HuH-7 (cell line): ENCODE measurements around the gene DVL3.
A peak's percentile ranks its signal among the peaks of the same experiment; 100 is the strongest.
"Not testable (repeated sequence)": the region's sequence is repeated elsewhere in the genome, so short reads cannot be mapped to it uniquely, and the experiment has no call there.

Experiments
- DNase-seq: peaks from one replicate; pipeline ENCODE4 v3.0.0; 2011; ENCODE audit warnings: low spot score

The DVL3 gene

DNA sequence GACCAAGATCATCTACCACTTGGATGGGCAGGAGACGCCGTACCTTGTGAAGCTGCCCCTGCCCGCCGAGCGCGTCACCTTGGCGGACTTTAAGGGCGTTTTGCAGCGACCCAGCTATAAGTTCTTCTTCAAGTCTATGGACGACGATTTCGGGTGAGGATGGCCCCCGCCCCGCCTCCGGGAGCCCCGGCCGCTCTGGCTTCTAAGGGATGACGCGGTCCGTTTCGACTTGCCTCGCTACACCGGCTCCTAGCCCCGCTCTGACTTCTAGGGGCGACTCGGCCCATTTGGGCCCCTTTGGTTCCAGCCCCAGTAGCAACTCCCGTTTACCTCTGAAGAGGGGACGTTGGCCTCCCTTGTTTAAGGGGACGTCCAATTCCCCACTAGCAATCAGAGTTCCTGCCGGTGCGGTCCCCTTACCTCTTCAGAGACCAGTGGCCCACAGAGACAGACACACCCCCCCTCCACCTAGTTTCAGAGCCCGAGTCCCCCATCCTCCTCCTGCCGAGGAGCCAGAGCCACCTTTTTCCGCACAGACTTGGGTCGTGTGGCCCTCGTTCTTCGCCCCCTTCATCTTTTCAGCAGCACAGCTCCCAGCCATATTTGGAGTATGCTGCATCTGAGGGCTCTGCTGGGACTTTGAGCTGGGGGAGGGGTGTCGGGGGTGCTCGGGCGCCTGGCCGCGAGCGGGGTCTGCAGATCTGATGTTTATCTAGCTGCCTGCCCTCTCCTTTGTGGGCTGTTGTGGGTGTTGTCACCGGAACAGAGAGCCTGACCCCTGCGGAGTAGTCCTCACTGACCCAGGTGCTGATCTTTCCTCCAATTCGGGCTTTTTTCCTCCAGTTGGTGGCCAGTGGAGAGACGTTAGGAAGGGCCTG lies 706 bp downstream of the DVL3 start:
- no peak for DNase-seq

DNA sequence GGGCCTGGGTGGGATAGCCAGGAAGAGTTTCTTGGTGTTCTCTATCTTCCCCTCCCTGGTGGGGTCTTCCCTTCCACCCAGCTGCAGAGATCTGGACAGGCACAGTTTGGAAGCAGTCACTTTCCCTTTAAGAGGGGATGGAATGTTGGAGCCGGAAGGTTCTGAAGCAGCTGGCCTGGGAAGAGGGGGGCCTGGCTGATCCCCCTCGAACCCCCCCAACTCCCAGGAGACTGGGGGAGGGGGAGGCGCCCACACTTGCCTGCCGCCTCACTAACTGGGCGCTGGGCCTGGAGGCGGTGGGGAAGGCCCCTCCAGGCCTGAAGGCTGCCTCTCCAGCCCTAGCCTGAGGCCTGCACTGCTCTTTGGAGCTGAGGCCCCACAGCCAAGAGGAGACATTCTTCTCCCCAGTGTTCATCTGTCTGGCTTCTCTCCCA lies 1.4 kb downstream of the DVL3 start:
- no peak for DNase-seq

DNA sequence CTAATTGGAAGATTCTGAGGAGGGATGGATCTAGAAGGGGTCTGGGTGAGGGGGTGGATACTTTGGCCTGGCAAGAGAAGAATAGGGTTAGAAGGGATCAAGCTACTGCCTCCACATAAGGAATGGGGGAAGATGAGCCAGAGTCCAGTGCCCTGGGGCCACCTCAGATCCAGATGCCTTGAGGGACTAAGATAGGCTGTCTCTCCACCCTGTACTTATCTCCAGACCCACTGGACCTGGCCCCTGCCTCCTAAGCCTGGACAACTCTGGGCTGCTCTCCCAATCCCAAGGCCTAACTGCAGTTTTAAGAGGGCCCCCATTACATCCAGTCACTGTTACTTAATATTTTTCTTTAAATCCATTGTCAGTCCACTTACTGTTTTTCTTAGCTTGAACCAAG lies 2.0 kb downstream of the DVL3 start:
- DNase-seq, result no peak

DNA sequence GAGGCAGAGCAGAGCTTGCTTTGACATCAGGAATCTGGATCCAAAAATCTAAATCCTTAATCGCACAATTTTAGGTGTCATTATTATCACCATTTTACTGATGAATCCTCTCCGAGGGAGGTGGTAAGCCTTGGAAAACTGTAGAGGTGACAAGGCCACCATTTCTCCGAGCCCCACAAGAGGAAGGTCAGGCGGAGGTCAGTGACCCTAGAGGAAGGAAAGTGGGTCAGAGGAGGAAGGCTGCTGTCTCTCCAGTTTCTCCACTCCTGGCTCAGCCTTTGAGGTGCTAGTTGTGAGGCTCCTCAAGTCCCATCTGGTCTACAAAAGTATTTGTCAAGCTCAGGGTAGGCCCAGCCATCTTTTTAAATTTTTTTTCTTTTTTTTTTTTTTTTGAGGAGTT lies 3.2 kb downstream of the DVL3 start:
- no peak for DNase-seq

DNA sequence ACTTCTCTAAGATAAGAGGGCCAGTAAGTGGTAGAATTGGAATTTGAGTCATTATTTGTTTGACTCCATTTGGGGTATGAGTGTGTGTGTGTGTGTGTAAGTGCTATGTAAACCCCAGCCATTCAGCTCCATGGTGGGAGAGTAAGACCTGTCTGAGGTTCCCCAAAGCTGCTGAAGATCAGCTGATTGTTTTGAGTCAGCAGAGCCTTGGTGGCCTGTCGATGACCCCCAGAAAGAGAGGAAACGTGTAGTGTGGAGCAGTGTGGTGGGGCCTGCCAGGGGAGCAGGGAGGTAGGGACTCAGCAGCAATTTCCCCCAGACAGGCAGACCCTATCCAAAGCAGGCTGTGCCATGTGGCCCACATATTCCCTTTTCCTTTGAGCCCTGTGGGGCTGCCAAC lies 5.3 kb downstream of the DVL3 start:
- no peak for DNase-seq

DNA sequence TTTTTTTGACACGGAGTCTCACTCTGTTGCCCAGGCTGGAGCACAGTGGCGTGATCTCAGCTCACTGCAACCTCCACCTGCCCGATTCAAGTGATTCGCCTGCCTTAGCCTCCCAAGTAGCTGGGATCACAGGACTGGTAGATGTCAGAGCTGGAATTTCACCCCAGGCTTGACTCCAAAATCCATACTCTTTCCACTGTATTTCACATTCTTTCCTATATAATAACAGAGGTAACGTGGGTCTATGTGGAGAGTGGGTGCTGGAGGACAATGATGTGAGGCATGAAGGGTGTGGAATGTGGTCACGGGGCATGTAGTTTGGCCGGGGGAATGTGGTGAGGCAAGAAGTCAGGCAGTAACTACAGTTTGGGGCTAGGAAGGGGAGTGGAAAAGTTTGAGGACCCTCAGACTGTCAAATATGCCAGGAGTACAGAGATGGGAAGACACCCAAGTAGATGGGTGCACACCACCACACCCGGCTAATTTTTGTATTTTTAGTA lies 7.4 kb downstream of the DVL3 start:
- DNase-seq, result not testable (repeated sequence)

DNA sequence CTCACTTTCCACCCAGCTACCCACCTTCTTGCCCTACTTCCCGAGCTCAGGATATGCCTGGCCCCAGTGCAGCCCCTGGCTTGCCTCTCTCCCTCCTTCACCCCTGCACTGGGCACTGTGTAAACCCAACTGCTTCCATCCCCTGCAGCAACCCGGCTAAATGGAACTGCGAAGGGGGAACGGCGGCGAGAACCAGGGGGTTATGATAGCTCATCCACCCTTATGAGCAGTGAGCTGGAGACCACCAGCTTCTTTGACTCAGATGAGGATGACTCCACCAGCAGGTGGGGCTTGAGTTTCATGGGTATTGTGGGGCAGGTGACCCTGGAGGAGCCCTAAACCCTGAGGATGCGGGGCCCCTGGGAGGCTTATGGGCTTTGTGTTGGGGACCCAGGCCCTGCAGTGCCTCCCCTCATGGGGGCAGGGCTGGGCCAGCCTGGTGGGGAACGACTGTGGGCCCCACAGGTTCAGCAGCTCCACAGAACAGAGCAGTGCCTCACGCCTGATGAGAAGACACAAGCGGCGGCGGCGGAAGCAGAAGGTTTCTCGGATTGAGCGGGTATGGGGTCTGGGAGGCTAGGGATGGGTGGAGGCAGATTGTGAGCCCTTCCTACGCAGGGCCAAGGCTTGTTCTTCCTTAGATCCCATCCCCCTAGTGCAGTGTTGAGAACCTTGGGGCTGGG lies 9.6 kb downstream of the DVL3 start:
- no peak for DNase-seq

DNA sequence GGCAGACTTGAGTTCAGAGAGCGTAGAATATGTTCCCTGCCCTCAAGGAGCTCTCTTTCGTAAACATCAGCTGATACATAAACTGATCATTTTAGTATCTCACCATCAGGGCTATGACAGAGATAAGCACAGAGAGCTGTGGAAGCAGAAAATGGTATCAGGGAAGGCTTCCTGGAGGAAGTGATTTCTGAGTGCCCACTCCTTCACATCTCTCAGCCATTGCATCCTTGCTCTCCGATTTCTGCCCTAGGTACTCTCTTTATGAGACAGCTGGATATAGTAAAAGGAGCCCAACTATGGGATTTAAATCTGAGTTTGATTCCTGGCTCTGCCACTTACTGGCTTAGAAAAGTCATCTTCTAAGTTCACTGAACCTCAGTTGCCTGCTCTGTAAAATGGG lies 10.4 kb downstream of the DVL3 start:
- no peak for DNase-seq

DNA sequence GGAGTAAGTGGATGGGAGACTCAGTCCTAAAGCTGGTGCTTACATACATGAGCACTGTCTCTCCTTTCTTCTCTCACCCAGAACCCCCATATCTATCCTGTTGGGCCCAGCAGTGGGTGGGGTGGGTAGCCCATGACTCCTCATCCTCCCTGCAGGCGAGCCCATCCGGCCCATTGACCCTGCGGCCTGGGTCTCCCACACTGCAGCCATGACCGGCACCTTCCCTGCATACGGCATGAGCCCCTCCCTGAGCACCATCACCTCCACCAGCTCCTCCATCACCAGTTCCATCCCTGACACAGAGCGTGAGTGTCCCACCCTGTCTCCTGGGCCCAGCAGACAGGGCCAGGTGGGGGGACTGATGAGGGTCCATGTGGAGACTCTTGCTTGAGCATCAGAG lies 11.5 kb downstream of the DVL3 start:
- DNase-seq, result no peak

DNA sequence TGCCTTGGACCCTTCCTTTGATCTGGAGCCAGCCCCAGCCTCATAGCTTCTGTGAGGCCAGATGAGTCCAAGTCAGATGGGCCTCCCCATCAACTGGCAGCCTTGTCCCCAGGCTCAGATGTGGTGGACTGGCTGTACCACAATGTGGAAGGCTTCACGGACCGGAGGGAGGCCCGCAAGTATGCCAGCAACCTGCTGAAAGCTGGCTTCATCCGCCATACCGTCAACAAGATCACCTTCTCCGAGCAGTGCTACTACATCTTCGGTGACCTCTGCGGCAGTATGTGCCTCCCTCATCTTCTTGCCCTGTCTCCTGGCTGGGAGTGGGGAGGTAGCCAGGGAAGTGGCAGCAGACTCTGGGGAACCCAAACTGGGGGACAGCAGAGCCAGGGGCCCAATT lies 12.6 kb downstream of the DVL3 start:
- DNase-seq, result no peak

DNA sequence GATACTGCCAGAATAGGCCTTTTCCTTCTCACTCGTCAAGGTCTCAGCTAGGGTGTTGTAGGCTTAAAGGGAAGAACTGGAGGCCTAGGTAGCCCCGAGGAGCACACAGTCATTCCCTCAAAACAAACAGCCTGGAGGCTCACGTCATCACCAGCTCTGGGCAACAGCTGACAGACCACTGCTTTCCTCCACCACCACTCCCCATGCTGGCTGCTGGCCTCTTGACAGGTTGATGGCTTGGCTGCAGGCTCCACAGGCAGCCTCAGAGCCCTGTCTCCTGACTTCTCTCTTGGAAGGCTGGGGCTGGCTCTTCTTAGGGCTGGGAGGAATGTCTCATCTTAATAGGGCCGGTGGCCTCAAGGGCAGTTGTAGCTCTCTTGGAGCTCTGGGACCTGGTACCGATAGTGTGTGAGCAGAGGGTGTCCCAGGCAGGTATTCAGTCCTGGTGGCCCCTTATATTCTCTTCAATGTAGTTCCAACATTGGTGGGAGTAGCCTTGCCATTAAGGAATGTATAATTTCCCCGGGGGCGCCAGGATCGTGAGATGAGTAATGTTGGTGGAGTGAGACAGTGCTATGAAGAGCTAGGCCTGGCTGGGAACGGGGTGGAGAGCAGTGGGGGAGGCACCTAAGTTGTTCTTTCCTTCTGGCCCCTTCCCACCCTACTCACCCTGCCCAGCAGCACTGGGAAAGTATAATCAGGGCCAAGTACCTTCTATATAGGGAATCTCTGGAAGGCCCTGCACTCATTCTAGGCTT lies 13.4 kb downstream of the DVL3 start:
- DNase-seq, result no peak

DNA sequence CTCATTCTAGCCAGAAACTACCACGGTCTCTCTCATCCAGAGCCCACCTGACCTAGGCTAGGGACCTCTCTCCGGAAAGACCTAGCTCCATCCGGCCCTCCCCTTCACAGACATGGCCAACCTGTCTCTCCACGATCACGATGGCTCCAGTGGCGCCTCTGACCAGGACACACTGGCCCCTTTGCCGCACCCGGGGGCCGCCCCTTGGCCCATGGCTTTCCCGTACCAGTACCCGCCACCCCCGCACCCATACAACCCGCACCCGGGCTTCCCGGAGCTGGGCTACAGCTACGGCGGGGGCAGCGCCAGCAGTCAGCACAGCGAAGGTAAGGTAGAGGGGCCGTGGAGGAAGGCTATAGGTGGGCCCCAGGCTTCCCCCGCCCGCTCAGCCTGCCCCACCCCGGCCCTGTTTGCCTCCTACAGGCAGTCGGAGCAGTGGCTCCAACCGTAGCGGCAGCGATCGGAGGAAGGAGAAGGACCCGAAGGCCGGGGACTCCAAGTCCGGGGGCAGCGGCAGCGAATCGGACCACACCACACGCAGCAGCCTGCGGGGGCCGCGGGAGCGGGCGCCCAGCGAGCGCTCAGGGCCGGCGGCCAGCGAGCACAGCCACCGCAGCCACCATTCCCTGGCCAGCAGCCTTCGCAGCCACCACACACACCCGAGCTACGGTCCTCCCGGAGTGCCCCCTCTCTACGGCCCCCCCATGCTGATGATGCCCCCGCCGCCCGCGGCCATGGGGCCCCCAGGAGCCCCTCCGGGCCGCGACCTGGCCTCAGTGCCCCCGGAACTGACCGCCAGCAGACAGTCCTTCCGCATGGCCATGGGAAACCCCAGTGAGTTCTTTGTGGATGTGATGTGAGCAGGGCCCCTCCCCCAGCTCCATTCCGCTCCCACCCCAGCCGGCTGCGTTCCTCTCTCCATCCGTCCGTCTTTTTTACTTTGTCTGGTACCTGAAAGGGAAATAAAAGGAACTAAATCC lies 15.0 kb downstream of the DVL3 start:
- DNase-seq, result no peak

DNA sequence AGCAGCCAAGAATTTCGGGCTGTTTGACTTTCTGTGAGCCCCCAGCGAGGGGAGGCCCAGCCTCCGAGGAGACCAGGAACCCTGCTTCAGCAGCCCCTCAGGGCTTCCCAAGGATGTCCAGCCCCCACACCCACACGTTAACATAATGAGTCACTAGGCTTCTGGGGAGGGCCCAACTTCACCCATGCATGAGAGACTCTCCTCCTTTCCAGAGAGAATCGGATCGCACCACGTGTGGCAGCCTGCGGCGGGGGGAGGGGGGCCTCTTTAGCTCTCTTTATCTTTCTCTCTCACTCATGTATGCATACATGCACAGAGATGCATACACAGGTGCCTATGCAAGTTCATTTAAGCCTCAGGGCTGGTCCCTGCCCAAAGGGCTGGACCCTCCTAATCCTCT lies 16.4 kb downstream of the DVL3 start:
- DNase-seq, result no peak

DNA sequence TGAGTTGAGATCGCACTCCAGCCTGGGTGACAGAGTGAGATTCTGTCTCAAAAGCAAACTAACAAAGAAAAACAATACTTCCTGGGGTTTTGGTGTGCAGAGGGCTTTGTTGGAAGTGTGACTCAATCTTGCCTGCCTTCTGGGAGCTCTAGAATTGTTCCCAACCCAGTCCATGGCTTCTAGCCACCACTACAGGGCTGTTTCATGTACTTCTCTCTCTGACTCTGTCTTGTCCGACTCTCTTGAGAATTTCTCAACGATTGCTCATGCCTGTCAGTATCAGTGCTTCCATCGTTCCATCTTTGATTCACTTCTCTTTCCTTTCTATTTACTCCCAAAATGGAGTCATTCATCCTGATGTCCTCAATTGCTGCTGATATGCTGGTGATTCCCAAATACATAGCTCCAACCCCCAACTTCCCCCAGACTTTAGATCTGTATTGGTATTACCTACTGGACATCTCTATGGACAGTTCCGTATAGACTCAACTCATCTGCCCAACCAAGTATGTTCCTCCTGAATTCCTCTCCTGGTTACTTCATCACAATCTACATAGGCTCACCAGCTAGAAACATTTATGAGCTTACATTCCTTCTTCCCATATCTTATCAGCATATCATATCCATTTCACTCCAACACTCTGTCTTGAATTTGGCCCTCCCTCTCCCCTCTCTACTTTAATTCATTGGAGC lies 17.6 kb downstream of the DVL3 start:
- no peak for DNase-seq

DNA sequence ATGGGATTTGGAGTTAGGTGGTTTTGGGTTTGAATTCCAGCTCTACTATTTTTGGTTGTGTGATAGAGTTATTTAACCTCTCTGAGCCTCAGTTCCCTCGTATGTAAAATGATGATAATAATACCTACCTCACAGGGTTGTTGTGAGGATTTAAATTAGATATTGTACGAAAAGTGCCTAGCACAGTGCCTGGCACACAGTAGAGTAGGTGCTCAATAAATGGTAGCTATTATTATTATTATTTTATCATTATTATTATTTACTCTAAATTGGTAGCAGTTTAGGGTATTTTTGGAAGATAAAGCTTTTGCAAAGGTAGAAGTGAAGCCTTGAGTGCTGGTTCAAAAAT lies 18.2 kb downstream of the DVL3 start:
- no peak for DNase-seq

DNA sequence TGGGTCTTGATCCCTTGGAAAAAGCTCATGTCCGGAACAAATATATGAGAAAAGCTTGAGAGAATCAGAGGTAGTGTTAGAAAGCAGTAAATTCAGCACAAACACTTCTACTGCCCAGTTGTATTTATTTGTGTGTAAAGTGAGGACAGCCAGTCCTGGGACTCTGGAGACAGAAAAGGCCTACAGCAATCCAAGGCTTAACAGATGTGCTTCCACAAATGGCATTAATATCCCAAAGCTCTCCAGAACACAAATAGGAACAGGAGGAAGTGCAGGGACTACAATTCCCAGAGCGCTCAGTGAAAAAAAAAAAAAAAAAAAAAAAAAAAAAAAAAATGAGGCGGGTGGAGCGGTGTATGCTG lies 19.1 kb downstream of the DVL3 start:
- no peak for DNase-seq

DNA sequence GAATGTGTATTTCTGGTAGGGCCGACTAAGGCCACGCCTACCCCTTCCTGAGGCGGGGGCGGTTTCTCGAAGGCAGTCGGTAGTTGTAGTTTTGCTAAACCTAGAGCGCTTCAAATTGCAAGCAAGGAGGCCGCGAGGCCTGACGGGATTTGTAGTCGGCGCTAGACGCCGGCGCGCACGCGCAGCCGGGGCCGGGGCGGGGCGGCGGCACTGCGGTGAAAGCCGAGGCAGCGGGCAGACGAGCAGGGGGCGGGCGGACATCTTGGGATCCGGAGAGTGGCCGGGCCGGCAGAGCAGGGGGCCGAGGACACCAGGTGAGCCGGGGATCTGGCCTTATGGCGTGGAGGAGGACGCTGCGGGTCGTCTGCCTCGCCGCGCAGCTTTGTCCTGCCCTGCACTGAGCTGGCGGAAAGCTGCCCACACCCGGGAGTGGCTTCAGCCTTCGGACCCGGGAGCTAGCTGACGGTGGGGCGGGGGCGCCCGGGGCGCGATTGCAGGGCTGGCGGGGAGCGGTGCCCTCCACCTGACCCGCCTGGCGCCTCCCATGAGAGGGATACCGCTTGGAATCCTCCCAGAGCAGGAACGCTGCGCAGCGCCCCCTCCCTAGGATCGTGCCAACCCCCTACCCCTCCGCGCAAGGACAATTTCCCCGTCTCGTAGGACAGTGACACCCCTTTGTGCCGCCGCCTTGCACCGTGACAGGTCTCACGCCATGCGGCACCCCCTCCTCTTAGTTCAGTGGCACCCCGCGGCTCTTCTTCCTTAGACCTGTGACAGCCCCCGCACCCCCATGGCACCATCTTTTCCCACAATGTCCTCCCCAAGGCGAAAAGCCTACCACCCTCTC lies 19.7 kb downstream of the DVL3 start, which contains the start of gene AP2M1:
Gene AP2M1 (plus strand): TSS at position 210 of the 847 bp plus-strand sequence. CDS start 2,139 bp downstream, outside the sequence.
- DNase-seq, result peak; percentile 98

DNA sequence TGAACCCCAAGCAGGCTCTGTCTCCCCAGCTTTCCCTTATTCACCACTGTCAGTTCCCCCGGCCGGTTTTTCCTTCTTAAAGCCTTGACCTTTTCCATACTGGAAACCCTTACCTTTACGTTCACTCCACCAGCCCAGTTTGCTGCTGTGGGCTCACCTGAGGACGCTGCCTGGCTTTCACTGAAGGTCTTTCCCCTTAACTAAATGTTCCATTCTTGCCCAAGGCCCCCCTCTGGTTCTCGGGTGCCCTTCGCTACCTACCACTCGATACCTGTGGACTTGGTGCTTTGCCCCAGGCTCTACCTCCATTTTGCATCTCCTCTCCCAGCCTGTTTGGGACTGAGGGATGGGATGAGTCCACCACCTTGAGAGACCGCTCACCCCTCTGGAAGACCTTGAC lies 20.3 kb downstream of the DVL3 start:
- DNase-seq, result no peak

DNA sequence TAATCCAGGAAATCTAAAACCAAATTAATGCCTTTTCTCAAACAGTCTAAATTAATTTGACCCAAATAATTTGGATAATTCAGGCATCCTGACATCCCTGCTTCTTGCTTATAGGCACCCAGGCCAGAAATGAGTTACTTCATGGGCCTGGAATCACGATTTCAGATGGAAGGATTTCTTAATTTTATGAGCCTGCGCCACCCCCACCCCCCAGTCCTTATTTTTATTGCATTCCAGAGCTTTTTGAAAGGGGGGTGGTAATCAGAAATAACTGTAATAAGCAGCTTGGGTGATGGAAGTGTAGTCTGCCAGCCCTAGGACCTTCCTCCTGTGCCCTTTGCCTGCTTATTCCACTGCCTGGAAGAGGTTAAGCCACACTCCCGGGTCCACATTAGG lies 20.8 kb downstream of the DVL3 start:
- no peak for DNase-seq
